ENCODE data around the gene HLA-A. TPM values are rescaled to one million over a fixed set of nuclear protein-coding genes. Genes with fewer than 3 reads are reported as not detected.

The HLA-A gene
- total RNA-seq, 3 donors from 2014 or later = 327 to 617 (median 473) TPM

DNA sequence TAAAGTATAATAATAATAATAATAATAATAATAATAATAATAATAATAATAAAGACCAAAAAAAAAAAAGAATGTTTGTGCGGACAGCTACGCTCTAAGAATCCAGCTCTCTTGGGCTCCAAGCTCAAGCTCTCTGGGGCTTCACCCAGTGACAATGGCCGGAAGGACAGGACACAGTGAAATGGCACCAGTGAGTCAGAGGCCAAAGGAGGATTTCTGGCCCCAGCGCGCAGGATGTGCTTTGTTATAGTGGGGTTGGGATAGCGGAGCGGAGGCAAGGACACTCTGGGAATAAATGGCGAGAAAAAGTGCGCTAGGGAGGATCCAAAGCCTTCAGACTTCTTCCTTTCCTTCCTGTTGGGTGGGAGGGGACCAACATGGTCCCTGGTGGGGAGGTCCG lies 38.2 kb downstream of the HLA-A start:
- Histone ChIP-seq H3K36me3 (no peaks in the 10 kb centered on the region), H3K9me3 (no peaks in the 10 kb centered on the region), H3K27ac (no peak overlapping the region), H3K4me1 (no peaks in the 10 kb centered on the region), H3K27me3 (no peaks in the 10 kb centered on the region), H3K4me3 (no peak overlapping the region)
- intact Hi-C loops (cut with DNase I; ENCODE audit: low total_unique reads) = no loop called here
- TF ChIP-seq CTCF (IDR thresholded peaks at IDR 0.05) (no peak), POLR2A (IDR thresholded peaks at IDR 0.05) (no peak), POLR2AphosphoS5 (IDR thresholded peaks at IDR 0.05) (no peak)
- no peak for DNase-seq (ENCODE audit: low spot score in 2 of 2)

- Histone ChIP-seq H3K27ac (no peak overlapping the region), H3K36me3 (no peaks in the 10 kb centered on the region), H3K4me3 (no peak overlapping the region), H3K4me1 (no peaks in the 10 kb centered on the region), H3K27me3 (no peaks in the 10 kb centered on the region), H3K9me3 (no peaks in the 10 kb centered on the region)
- TF ChIP-seq POLR2A (IDR thresholded peaks at IDR 0.05) = no peak
- no peak for TF ChIP-seq CTCF (IDR thresholded peaks at IDR 0.05)
- TF ChIP-seq POLR2AphosphoS5 (IDR thresholded peaks at IDR 0.05) = no peak
- intact Hi-C loops (cut with DNase I; ENCODE audit: low total_unique reads) = no loop called here
- DNase-seq (ENCODE audit: low spot score in 2 of 2) = no peak
Measured at GRCh38 chr6:29981211-29981812, 39.0 kb downstream of the HLA-A start.

DNA sequence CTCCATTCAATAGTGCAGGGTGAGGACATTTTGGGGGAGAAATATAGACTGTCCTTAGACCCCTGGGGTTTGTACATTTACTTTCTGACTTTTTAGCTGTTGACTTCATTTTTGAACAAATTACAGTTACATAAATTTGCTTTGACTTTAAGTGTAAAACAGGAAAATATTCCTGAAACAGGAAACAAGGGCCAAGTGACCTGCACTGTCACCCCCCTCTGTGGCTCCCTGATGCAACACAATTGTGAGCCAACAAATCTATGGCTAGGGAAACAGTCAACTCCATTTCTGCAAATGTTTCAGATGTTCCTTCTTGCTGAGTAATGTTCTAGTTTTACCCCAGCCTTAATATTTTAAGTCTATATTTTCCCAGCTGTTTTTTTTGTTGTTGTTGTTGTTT lies 39.8 kb downstream of the HLA-A start:
- DNase-seq (ENCODE audit: low spot score in 2 of 2) = no peak
- Histone ChIP-seq H3K27ac (no peak overlapping the region), H3K4me1 (no peaks in the 10 kb centered on the region), H3K36me3 (no peaks in the 10 kb centered on the region), H3K4me3 (no peak overlapping the region), H3K27me3 (no peaks in the 10 kb centered on the region), H3K9me3 (no peaks in the 10 kb centered on the region)
- TF ChIP-seq POLR2A (IDR thresholded peaks at IDR 0.05) (no peak), POLR2AphosphoS5 (IDR thresholded peaks at IDR 0.05) (no peak), CTCF (IDR thresholded peaks at IDR 0.05) (no peak)
- intact Hi-C loops (cut with DNase I; ENCODE audit: low total_unique reads) = no loop called here

DNA sequence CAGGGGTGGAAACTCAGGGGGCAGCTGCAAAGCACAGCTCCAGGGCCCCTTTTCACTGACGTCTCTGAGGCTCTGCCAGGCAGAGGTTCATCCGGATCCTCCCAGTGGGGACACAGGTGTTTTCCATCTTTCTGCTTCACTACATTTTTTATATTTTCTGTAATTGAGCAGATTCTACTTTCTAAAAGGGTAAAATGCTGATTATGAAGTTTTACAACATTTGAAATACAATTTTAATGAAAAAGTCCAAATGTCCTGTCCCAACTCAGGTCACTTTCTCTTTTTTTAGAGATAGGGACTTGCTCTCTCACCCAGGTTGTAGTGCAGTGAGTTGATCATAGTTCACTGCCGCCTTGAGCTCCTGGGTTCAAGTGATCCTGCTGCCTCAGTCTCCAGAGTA lies 41.9 kb downstream of the HLA-A start:
- no peaks in the 10 kb centered on the region for H3K36me3 ChIP-seq
- no peak overlapping the region for H3K4me3 ChIP-seq
- H3K4me1 ChIP-seq = no peaks in the 10 kb centered on the region
- H3K27ac ChIP-seq = no peak overlapping the region
- DNase-seq (ENCODE audit: low spot score in 2 of 2) = no peak
- H3K27me3 ChIP-seq = no peaks in the 10 kb centered on the region
- intact Hi-C loops (cut with DNase I; ENCODE audit: low total_unique reads) = no loop called here
- TF ChIP-seq POLR2A (IDR thresholded peaks at IDR 0.05) (no peak), CTCF (IDR thresholded peaks at IDR 0.05) (no peak), POLR2AphosphoS5 (IDR thresholded peaks at IDR 0.05) (no peak)
- no peaks in the 10 kb centered on the region for H3K9me3 ChIP-seq

DNA sequence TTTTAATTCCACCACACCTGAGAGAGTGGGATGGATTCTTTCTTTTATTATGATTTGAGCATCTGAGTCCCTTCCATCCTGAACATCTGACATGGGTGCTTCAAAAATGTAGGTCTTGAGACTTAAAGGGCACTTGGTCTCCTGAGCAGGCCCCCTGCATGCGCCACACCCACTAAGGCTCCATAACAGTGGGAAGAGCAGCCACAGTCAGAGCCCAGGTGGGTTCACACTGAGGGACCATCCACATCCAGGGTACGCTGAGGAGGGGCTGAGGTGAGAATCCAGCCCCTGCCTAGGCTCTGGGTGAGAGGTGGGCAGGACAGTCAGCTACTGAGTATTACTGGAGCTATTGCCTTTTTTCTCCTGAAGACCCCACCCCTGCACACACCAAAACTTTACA lies 42.7 kb downstream of the HLA-A start:
- TF ChIP-seq POLR2A (IDR thresholded peaks at IDR 0.05) (no peak), CTCF (IDR thresholded peaks at IDR 0.05) (no peak), POLR2AphosphoS5 (IDR thresholded peaks at IDR 0.05) (no peak)
- H3K27me3 ChIP-seq = no peaks in the 10 kb centered on the region
- no peak overlapping the region for H3K4me3 ChIP-seq
- no peaks in the 10 kb centered on the region for H3K4me1 ChIP-seq
- DNase-seq (ENCODE audit: low spot score in 2 of 2) = no peak
- no peak overlapping the region for H3K27ac ChIP-seq
- intact Hi-C loops (cut with DNase I; ENCODE audit: low total_unique reads) = no loop called here
- no peaks in the 10 kb centered on the region for H3K36me3 ChIP-seq
- no peaks in the 10 kb centered on the region for H3K9me3 ChIP-seq
